Vagina (tissue), 2 donors: Measurements from ENCODE around the gene TIGD2. TPM values are rescaled to one million over a fixed set of nuclear protein-coding genes. Genes with fewer than 3 reads are reported as not detected.

ENCODE experiments used
- DNase-seq, 2 donors: peaks; one replicate each; pipeline ENCODE4 v3.0.0-alpha.2; 2017; ENCODE audit errors: extremely low spot score in 2 of 2
- H3K27ac ChIP-seq: fragments of 200-600 bp; sonication (generic); one replicate; pipeline ENCODE4 v1.5.1; 2019
- H3K27me3 ChIP-seq: fragments of 200-600 bp; sonication (generic); one replicate; pipeline ENCODE4 v1.5.1; 2019
- H3K36me3 ChIP-seq, 2 donors: fragments of 200-600 bp; sonication (generic); one replicate each; pipeline ENCODE4 v1.5.1; 2017 to 2019
- H3K4me1 ChIP-seq: fragments of 200-600 bp; sonication (generic); one replicate; pipeline ENCODE4 v1.5.1; 2019
- H3K4me3 ChIP-seq, 2 donors: fragments of 200-600 bp; sonication (generic); 1 replicate in 1 of 2; 2 replicates in 1 of 2; pipeline ENCODE4 v1.5.1; 2016 to 2019
- H3K9me3 ChIP-seq: fragments of 200-600 bp; sonication (generic); one replicate; pipeline ENCODE4 v1.5.1; 2019
- POLR2A ChIP-seq, 2 donors: fragments of 450-650 bp; IDR thresholded peaks; one replicate each; pipeline ENCODE4 v1.6.1; 2017; ENCODE audit warnings: antibody characterized with exemption in 2 of 2, mild to moderate bottlenecking in 2 of 2, moderate library complexity in 2 of 2
- POLR2AphosphoS5 ChIP-seq, 2 donors: sonication (generic); formaldehyde crosslinking; IDR thresholded peaks; one replicate each; pipeline ENCODE4 v1.9.0; 2017; ENCODE audit warnings: antibody characterized with exemption in 2 of 2, mild to moderate bottlenecking in 2 of 2, low read depth in 1 of 2; ENCODE audit not compliant: insufficient read depth in 1 of 2
- intact Hi-C: fragments of 100-400 bp; cut with DNase I; formaldehyde crosslinking; loops from one replicate; pipeline ENCODE4 v1.15.1; 2023
- total RNA-seq: library from RNA; depleted of rRNA; stranded (reverse); fragments of >200 nt; gene quantifications from one replicate; pipeline ENCODE4 v1.2.3, GENCODE V29; 2016
- TF ChIP-seq, protein P1 (sequence below), 3 experiments: fragments of 450-650 bp in 2 of 3; fragments of 200-600 bp in 1 of 3; sonication (generic) in 1 of 3; IDR thresholded peaks; one replicate each; pipeline ENCODE4 v1.5.1; 2017 to 2019; ENCODE audit warnings: antibody characterized with exemption in 3 of 3, mild to moderate bottlenecking in 2 of 3, moderate library complexity in 2 of 3

Gene TIGD2
- total RNA-seq, 1 donor from 2014 or later = 4.4 TPM

DNA sequence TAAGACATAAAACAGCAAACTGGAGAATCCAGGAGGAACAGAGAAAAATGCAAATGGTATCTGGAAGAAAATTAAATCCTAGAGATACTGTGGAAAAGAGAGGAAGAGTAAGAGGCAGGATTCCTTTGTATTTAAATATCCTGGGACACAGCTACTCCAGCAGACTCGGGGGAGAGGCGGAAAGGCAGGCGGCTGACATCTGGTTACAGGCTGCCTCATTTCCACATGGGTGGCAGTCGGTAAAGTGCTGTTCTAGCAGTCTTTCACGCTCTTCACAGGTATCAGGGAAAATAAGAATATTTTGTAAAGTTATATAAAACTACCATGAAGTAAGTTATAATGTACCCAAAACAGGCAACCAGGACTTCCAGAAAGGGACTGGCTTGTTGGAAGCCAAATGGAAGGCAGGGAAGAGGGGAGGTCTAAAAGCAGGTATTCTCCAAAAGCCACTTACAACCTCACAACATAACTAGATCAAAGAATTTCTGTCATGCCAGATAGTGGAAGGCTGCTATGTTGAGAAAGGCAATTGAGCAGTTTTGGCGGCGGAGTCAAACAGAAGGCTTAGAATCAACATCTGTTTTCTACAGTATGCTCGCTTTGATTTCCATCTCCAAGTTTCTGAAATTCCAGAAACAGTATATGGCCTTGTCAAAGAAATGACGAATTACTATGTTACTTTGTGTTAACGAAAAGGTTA lies 1.3 kb upstream of the TIGD2 start:
- intact Hi-C loops = no loop called here
- peak overlapping the region; percentile 84 to 88 for H3K4me3 ChIP-seq
- H3K36me3 ChIP-seq = no peaks in the 10 kb centered on the region

DNA sequence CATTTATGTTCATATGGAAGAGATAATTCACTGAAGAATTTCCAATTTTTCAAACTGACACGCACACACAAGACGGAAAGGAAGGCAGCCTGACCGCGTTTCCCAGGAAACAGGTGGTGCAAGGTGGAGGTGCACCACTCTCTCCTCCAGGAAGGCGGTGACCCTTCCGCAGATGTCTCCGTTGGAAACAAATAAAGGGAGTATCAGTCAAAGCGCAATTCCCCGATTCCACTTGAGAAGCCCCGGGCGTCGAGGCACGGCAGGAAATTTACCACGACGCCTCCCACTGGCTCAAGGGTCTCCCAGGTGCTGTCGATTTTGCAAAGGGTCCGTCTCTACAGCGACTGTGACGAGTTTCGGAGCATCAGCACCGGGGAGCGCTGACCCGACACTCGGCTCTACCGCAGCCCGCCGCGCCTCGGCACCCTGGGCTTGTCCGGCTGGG lies 770 bp upstream of the TIGD2 start:
- Histone ChIP-seq H3K36me3 (no peaks in the 10 kb centered on the region), H3K4me3 (peak overlapping the region; percentile 84 to 88), H3K4me1 (peaks cover 17% of the 10 kb centered on the region), H3K27me3 (no peaks in the 10 kb centered on the region), H3K27ac (peak overlapping the region; percentile 88), H3K9me3 (no peaks in the 10 kb centered on the region)
- intact Hi-C loops = no loop called here
- no peak for DNase-seq
- TF ChIP-seq POLR2A (IDR thresholded peaks at IDR 0.05) (no peak), POLR2AphosphoS5 (IDR thresholded peaks at IDR 0.05; ENCODE audit: insufficient read depth in 1 of 2, low read depth in 1 of 2) (no peak)
- TF ChIP-seq, protein P1, sequence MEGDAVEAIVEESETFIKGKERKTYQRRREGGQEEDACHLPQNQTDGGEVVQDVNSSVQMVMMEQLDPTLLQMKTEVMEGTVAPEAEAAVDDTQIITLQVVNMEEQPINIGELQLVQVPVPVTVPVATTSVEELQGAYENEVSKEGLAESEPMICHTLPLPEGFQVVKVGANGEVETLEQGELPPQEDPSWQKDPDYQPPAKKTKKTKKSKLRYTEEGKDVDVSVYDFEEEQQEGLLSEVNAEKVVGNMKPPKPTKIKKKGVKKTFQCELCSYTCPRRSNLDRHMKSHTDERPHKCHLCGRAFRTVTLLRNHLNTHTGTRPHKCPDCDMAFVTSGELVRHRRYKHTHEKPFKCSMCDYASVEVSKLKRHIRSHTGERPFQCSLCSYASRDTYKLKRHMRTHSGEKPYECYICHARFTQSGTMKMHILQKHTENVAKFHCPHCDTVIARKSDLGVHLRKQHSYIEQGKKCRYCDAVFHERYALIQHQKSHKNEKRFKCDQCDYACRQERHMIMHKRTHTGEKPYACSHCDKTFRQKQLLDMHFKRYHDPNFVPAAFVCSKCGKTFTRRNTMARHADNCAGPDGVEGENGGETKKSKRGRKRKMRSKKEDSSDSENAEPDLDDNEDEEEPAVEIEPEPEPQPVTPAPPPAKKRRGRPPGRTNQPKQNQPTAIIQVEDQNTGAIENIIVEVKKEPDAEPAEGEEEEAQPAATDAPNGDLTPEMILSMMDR (IDR thresholded peaks at IDR 0.05) = no peak

More for the DNA sequence above, 1.3 kb upstream of the TIGD2 start:
- no peak for TF ChIP-seq POLR2AphosphoS5 (IDR thresholded peaks at IDR 0.05; ENCODE audit: insufficient read depth in 1 of 2, low read depth in 1 of 2)
- no peak overlapping the region for H3K27ac ChIP-seq
- H3K9me3 ChIP-seq = no peaks in the 10 kb centered on the region
- peaks cover 17% of the 10 kb centered on the region for H3K4me1 ChIP-seq
- no peak for DNase-seq
- no peaks in the 10 kb centered on the region for H3K27me3 ChIP-seq

DNA sequence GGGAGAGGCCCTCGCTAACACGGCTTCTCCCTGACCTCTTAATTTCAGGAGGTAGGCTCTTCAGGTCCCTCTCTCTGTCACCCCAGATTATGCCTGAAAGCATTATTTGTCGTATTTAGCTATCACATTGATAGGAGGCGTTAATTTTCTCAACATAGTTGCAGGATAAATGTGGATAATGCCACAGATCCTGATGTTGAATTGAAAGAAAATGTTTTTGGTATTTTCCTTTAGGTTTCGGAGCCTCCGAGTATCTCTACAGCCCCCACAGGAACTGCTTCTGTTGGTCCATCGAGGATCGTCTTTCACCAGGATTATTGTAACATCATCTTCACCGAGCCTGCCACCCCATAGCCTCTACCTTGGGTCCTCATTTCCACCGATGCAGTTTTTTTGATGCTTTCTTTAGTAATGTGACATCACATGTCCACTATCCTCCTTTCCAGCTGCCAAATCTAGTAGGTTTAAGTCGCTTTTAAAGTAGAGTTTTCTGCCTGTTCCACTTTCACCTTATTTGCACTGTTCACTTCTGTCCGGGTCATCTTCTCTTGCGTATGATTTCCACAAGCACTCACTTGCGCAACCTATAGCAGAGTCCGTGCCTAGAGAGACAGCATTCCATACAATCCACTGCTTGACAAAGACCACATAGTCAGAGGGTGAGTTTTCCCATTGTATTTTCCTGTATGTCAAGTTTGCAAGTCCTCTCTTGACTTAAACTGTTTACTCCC lies 665 bp downstream of the TIGD2 start:
- intact Hi-C loops = no loop called here
- Histone ChIP-seq H3K27ac (peak overlapping the region; percentile 88), H3K36me3 (no peaks in the 10 kb centered on the region), H3K4me3 (peak overlapping the region; percentile 84 to 88), H3K27me3 (no peaks in the 10 kb centered on the region), H3K9me3 (no peaks in the 10 kb centered on the region), H3K4me1 (peaks cover 17% of the 10 kb centered on the region)
- TF ChIP-seq, protein P1 (IDR thresholded peaks at IDR 0.05) = no peak
- peak in 1 of 2 donors; percentile 40 for TF ChIP-seq POLR2AphosphoS5 (IDR thresholded peaks at IDR 0.05; ENCODE audit: insufficient read depth in 1 of 2, low read depth in 1 of 2)
- TF ChIP-seq POLR2A (IDR thresholded peaks at IDR 0.05) = no peak
- DNase-seq = no peak

DNA sequence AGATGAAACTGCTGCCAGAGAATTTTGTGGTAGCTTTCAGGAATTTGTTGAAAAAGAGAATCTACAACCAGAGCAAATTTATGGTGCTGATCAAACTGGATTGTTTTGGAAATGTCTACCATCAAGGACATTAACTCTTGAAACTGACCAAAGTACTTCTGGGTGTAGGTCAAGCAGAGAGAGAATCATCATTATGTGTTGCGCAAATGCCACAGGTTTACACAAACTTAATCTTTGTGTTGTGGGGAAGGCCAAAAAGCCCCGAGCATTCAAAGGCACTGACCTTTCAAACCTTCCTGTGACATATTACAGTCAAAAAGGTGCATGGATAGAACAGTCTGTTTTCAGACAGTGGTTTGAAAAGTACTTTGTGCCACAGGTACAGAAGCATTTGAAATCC lies 2.1 kb downstream of the TIGD2 start:
- H3K36me3 ChIP-seq = no peaks in the 10 kb centered on the region
- H3K9me3 ChIP-seq = no peaks in the 10 kb centered on the region
- no peaks in the 10 kb centered on the region for H3K27me3 ChIP-seq
- no peak overlapping the region for H3K27ac ChIP-seq
- intact Hi-C loops = no loop called here
- H3K4me3 ChIP-seq = no peak overlapping the region
- no peak for DNase-seq
- H3K4me1 ChIP-seq = peaks cover 17% of the 10 kb centered on the region
- TF ChIP-seq, protein P1 (IDR thresholded peaks at IDR 0.05) = no peak
- no peak for TF ChIP-seq POLR2AphosphoS5 (IDR thresholded peaks at IDR 0.05; ENCODE audit: insufficient read depth in 1 of 2, low read depth in 1 of 2)
- TF ChIP-seq POLR2A (IDR thresholded peaks at IDR 0.05) = no peak

DNA sequence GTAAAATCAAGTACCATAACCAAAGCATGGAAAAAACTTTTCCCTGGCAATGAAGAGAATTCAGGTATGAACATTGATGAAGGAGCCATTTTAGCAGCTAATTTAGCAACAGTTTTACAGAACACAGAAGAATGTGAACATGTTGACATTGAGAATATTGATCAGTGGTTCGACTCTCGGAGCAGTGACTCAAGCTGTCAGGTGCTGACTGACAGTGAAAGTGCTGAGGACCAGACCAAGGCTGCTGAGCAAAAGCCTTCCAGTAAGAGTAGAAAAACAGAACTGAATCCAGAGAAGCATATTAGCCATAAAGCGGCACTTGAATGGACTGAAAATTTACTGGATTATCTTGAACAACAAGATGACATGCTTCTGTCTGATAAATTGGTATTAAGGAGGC lies 2.8 kb downstream of the TIGD2 start:
- no peak for DNase-seq
- TF ChIP-seq, protein P1 (IDR thresholded peaks at IDR 0.05) = no peak
- TF ChIP-seq POLR2A (IDR thresholded peaks at IDR 0.05) (no peak), POLR2AphosphoS5 (IDR thresholded peaks at IDR 0.05; ENCODE audit: insufficient read depth in 1 of 2, low read depth in 1 of 2) (no peak)
- intact Hi-C loops = no loop called here

More for the DNA sequence above, 2.8 kb downstream of the TIGD2 start:
- peaks cover 17% of the 10 kb centered on the region for H3K4me1 ChIP-seq
- H3K27me3 ChIP-seq = no peaks in the 10 kb centered on the region
- no peaks in the 10 kb centered on the region for H3K36me3 ChIP-seq
- no peak overlapping the region for H3K27ac ChIP-seq
- H3K9me3 ChIP-seq = no peaks in the 10 kb centered on the region
- H3K4me3 ChIP-seq = no peak overlapping the region
